ENCODE measurements around the gene APOL3. TPM values are rescaled to one million over a fixed set of nuclear protein-coding genes. Genes with fewer than 3 reads are reported as not detected.

APOL3 gene
- total RNA-seq, 1 experiment from 2014 or later, result not detected

DNA sequence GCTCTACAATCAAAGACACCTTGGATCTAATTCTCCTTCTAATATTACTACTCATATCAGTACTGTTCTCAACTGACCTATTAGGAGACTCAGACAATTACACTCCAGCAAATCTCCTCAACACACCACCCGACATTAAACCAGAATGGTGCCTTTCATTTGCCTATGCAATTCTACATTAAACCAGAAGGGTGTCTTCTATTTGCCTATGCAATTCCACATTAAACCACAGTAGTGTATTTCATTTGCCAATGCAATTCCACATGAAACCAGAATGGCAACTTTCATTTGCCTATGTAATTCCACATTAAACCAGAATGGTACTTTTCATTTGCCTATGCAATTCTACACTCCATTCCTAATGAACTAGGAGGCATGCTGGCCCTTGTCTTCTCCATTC lies 15.3 kb upstream of the APOL3 start:
- DNase-seq, result no peak
- Histone ChIP-seq H3K23ac (ENCODE audit: insufficient read length, low read depth, low read length) (no peak overlapping the region), H3K27me3 (ENCODE audit: insufficient read depth, low read length) (no peaks in the 10 kb centered on the region), H3K4me2 (ENCODE audit: insufficient read depth, insufficient read length, low read length) (no peak overlapping the region), H4K91ac (ENCODE audit: insufficient read length, low read depth, low read length) (no peak overlapping the region), H2AK5ac (ENCODE audit: insufficient read length, low read length) (no peak overlapping the region), H3K27ac (ENCODE audit: insufficient read length, low read depth, low read length) (no peak overlapping the region), H3K4me1 (ENCODE audit: insufficient read depth, low read length) (no peaks in the 10 kb centered on the region), H3K79me2 (ENCODE audit: insufficient read depth, low read length) (no peaks in the 10 kb centered on the region), H4K8ac (replicated peaks; ENCODE audit: insufficient read length, low read depth, low read length) (no peak overlapping the region), H4K5ac (ENCODE audit: insufficient read length, low read depth, low read length) (no peak overlapping the region), H2BK120ac (ENCODE audit: low read depth, low read length, poor library complexity, severe bottlenecking) (no peak overlapping the region), H3K4ac (ENCODE audit: low read depth, low read length) (no peak overlapping the region), H3K23me2 (ENCODE audit: insufficient read length, low read depth, low read length, poor library complexity, severe bottlenecking) (no peaks in the 10 kb centered on the region), H3K18ac (ENCODE audit: insufficient read length, low read depth, low read length) (no peak overlapping the region), H2BK20ac (ENCODE audit: low read depth, low read length, poor library complexity, severe bottlenecking) (no peak overlapping the region), H3K79me1 (ENCODE audit: insufficient read depth, low read depth, low read length, poor library complexity, severe bottlenecking) (no peaks in the 10 kb centered on the region), H2BK15ac (ENCODE audit: low read depth, low read length) (no peak overlapping the region), H2BK12ac (ENCODE audit: insufficient read length, low read depth, low read length) (no peak overlapping the region), H3K14ac (ENCODE audit: insufficient read depth, low read length) (no peak overlapping the region), H3K9ac (ENCODE audit: extremely low read depth, insufficient read length, low read length) (no peak overlapping the region), H3T11ph (ENCODE audit: low read length) (no peak overlapping the region), H2AFZ (ENCODE audit: low read length) (no peak overlapping the region), H3K9me3 (ENCODE audit: control insufficient read depth, low read depth, low read length) (no peaks in the 10 kb centered on the region), H4K20me1 (ENCODE audit: control insufficient read depth, insufficient read depth, insufficient read length) (peaks cover 3% of the 10 kb centered on the region), H3K56ac (ENCODE audit: insufficient read length, low read depth, low read length) (no peak overlapping the region), H2BK5ac (ENCODE audit: insufficient read length, low read length) (no peak overlapping the region)
- no peak overlapping the region for H3K4me3 Mint-ChIP-seq
- no peaks in the 10 kb centered on the region for H3K9me3 Mint-ChIP-seq
- no CpG with 5 or more reads among the region's 1 CpG for WGBS (ENCODE audit: extremely low coverage, insufficient read length, low lambda C conversion rate)
- H3K4me1 Mint-ChIP-seq, result peaks cover 0 to 3% of the 10 kb centered on the region in 2 experiments
- H3K27ac Mint-ChIP-seq, result no peak overlapping the region
- TF ChIP-seq CTCF (conservative IDR thresholded peaks at IDR 0.05), result peak; percentile 44; the same call in 2 of the 3 replicates
- no peaks in the 10 kb centered on the region for H3K36me3 Mint-ChIP-seq (ENCODE audit: insufficient read depth in 1 of 3, low read depth in 3 of 3)
- no peaks in the 10 kb centered on the region for H3K27me3 Mint-ChIP-seq (ENCODE audit: low read depth)
